Epithelial cell of esophagus (primary cell): Measurements from ENCODE around the gene CHSY3.

Experiments used
- DNase-seq: peaks from one replicate; pipeline ENCODE4 v3.0.0; 2010; ENCODE audit warnings: low read depth
- H3K4me3 ChIP-seq: 2 replicates; pipeline ENCODE4 v1.5.1; 2011; ENCODE audit warnings: mild to moderate bottlenecking, low read length, control low read depth
- CTCF ChIP-seq: IDR thresholded peaks from 2 replicates; pipeline ENCODE4 v1.5.1; 2011; ENCODE audit warnings: low read depth, mild to moderate bottlenecking, low read length, control low read depth, inconsistent platforms; ENCODE audit not compliant: insufficient read depth; ENCODE audit errors: missing control alignments

The CHSY3 gene

GRCh38 chr5:129988453-129988852 lies 84.2 kb downstream of the CHSY3 start:
- no peak for DNase-seq
- TF ChIP-seq CTCF, result no peak
- H3K4me3 ChIP-seq, result no peak overlapping the region

GRCh38 chr5:129991780-129992179 lies 87.5 kb downstream of the CHSY3 start:
- H3K4me3 ChIP-seq, result no peak overlapping the region
- DNase-seq, result no peak
- TF ChIP-seq CTCF, result no peak

- H3K4me3 ChIP-seq, result no peak overlapping the region
- no peak for TF ChIP-seq CTCF
- DNase-seq, result peak; percentile 7
These were observed 92.6 kb downstream of the CHSY3 start for GRCh38 chr5:129996896-129997295.

- no peak overlapping the region for H3K4me3 ChIP-seq
- DNase-seq, result no peak
- no peak for TF ChIP-seq CTCF
These were observed 96.2 kb downstream of the CHSY3 start for GRCh38 chr5:130000460-130000859.

- DNase-seq, result no peak
- no peak overlapping the region for H3K4me3 ChIP-seq
- TF ChIP-seq CTCF, result no peak
These were observed 97.9 kb downstream of the CHSY3 start for GRCh38 chr5:130002183-130002582.

GRCh38 chr5:130002876-130003275 lies 98.6 kb downstream of the CHSY3 start:
- no peak for DNase-seq
- H3K4me3 ChIP-seq, result no peak overlapping the region
- TF ChIP-seq CTCF, result no peak

- no peak for TF ChIP-seq CTCF
- H3K4me3 ChIP-seq, result no peak overlapping the region
- no peak for DNase-seq
These were observed 107.7 kb downstream of the CHSY3 start for GRCh38 chr5:130011986-130012385.
